Measurements from ENCODE around the gene SYNE1. TPM values are rescaled to one million over a fixed set of nuclear protein-coding genes. Genes with fewer than 3 reads are reported as not detected.
"Not testable (repeated sequence)": the region's sequence is repeated elsewhere in the genome, so short reads cannot be mapped to it uniquely, and the experiment has no call there.

The SYNE1 gene
- total RNA-seq, 3 donors from 2014 or later (not counting 1 experiment from before 2014, with no cell fraction given) = 489 to 570 (median 498) TPM

GRCh38 chr6:152426276-152426675 is 210.9 kb downstream of the SYNE1 start:
- WGBS (ENCODE audit: insufficient coverage) = 81% methylated on average over 6 of the region's 6 CpGs
- TF ChIP-seq CTCF (IDR thresholded peaks at IDR 0.05) = no peak
- peaks cover 0 to 7% of the 10 kb centered on the region in 2 donors for H3K4me1 Mint-ChIP-seq
- Histone ChIP-seq H3K9me3 (ENCODE audit: control insufficient read depth, insufficient read depth, low read length) (no peaks in the 10 kb centered on the region), H3K4me3 (ENCODE audit: low read length) (no peak overlapping the region), H3K27me3 (ENCODE audit: control insufficient read depth, insufficient read depth, low read length) (no peaks in the 10 kb centered on the region), H3K36me3 (ENCODE audit: control insufficient read depth, insufficient read depth, low read length) (peaks cover 49% of the 10 kb centered on the region), H3K4me1 (ENCODE audit: control insufficient read depth, insufficient read depth, low read length) (no peaks in the 10 kb centered on the region), H3K27ac (ENCODE audit: low read length) (no peak overlapping the region)
- no peaks in the 10 kb centered on the region for H3K27me3 Mint-ChIP-seq (ENCODE audit: low read depth in 2 of 2)
- H3K9me3 Mint-ChIP-seq = no peaks in the 10 kb centered on the region
- no peak overlapping the region for H3K4me3 Mint-ChIP-seq
- intact Hi-C loops (cut with micrococcal nuclease) = no loop called here
- ATAC-seq = no peak
- H3K36me3 Mint-ChIP-seq = peaks cover 6% of the 10 kb centered on the region
- no peak overlapping the region for H3K27ac Mint-ChIP-seq
- DNase-seq = no peak

- H3K27ac Mint-ChIP-seq = peak overlapping the region in 1 of 2 donors; percentile 6
- H3K27me3 Mint-ChIP-seq (ENCODE audit: low read depth in 2 of 2) = no peaks in the 10 kb centered on the region
- no peak for DNase-seq
- H3K9me3 Mint-ChIP-seq = no peaks in the 10 kb centered on the region
- Histone ChIP-seq H3K9me3 (ENCODE audit: control insufficient read depth, insufficient read depth, low read length) (no peaks in the 10 kb centered on the region), H3K27ac (ENCODE audit: low read length) (no peak overlapping the region), H3K27me3 (ENCODE audit: control insufficient read depth, insufficient read depth, low read length) (no peaks in the 10 kb centered on the region), H3K4me3 (ENCODE audit: low read length) (no peak overlapping the region), H3K4me1 (ENCODE audit: control insufficient read depth, insufficient read depth, low read length) (no peaks in the 10 kb centered on the region), H3K36me3 (ENCODE audit: control insufficient read depth, insufficient read depth, low read length) (peaks cover 41% of the 10 kb centered on the region)
- 80% methylated on average over 3 of the region's 3 CpGs for WGBS (ENCODE audit: insufficient coverage)
- H3K4me3 Mint-ChIP-seq = no peak overlapping the region
- no peak for TF ChIP-seq CTCF (IDR thresholded peaks at IDR 0.05)
- ATAC-seq = no peak
- intact Hi-C loops (cut with micrococcal nuclease) = no loop called here
- H3K4me1 Mint-ChIP-seq = peaks cover 0 to 7% of the 10 kb centered on the region in 2 donors
- H3K36me3 Mint-ChIP-seq = no peaks in the 10 kb centered on the region
Observed at GRCh38 chr6:152423216-152424103, 213.7 kb downstream of the SYNE1 start.

GRCh38 chr6:152421496-152421895 is 215.7 kb downstream of the SYNE1 start:
- H3K27me3 Mint-ChIP-seq (ENCODE audit: low read depth in 2 of 2); H3K27me3 ChIP-seq (ENCODE audit: control insufficient read depth, insufficient read depth, low read length); H3K9me3 ChIP-seq (ENCODE audit: control insufficient read depth, insufficient read depth, low read length); H3K27ac Mint-ChIP-seq; intact Hi-C loops (cut with micrococcal nuclease); H3K4me3 Mint-ChIP-seq; H3K36me3 Mint-ChIP-seq; H3K9me3 Mint-ChIP-seq; DNase-seq; ATAC-seq; H3K4me3 ChIP-seq (ENCODE audit: low read length); H3K4me1 ChIP-seq (ENCODE audit: control insufficient read depth, insufficient read depth, low read length); H3K27ac ChIP-seq (ENCODE audit: low read length): not testable (repeated sequence)
- no CpG with 5 or more reads among the region's 2 CpGs for WGBS (ENCODE audit: insufficient coverage)
- H3K4me1 Mint-ChIP-seq = peaks cover 4 to 10% of the 10 kb centered on the region in 2 donors
- H3K36me3 ChIP-seq (ENCODE audit: control insufficient read depth, insufficient read depth, low read length) = peaks cover 31% of the 10 kb centered on the region

- no peaks in the 10 kb centered on the region for H3K9me3 ChIP-seq (ENCODE audit: control insufficient read depth, insufficient read depth, low read length)
- peaks cover 30% of the 10 kb centered on the region for H3K36me3 ChIP-seq (ENCODE audit: control insufficient read depth, insufficient read depth, low read length)
- Mint-ChIP-seq H3K27ac (no peak overlapping the region), H3K36me3 (peaks cover 12% of the 10 kb centered on the region), H3K4me3 (no peak overlapping the region), H3K4me1 (peaks cover 7 to 15% of the 10 kb centered on the region in 2 donors), H3K27me3 (ENCODE audit: low read depth in 2 of 2) (no peaks in the 10 kb centered on the region), H3K9me3 (no peaks in the 10 kb centered on the region)
- DNase-seq = no peak
- ATAC-seq = no peak
- no peaks in the 10 kb centered on the region for H3K4me1 ChIP-seq (ENCODE audit: control insufficient read depth, insufficient read depth, low read length)
- H3K27ac ChIP-seq (ENCODE audit: low read length) = no peak overlapping the region
- H3K4me3 ChIP-seq (ENCODE audit: low read length) = no peak overlapping the region
- TF ChIP-seq CTCF (IDR thresholded peaks at IDR 0.05) = no peak
- intact Hi-C loops (cut with micrococcal nuclease) = no loop called here
- H3K27me3 ChIP-seq (ENCODE audit: control insufficient read depth, insufficient read depth, low read length) = no peaks in the 10 kb centered on the region
Observed at GRCh38 chr6:152420696-152421095, 216.5 kb downstream of the SYNE1 start.

Data from natural killer cell (primary cell).